Measurements from ENCODE around the gene COL8A1.

- TF ChIP-seq, protein P1, sequence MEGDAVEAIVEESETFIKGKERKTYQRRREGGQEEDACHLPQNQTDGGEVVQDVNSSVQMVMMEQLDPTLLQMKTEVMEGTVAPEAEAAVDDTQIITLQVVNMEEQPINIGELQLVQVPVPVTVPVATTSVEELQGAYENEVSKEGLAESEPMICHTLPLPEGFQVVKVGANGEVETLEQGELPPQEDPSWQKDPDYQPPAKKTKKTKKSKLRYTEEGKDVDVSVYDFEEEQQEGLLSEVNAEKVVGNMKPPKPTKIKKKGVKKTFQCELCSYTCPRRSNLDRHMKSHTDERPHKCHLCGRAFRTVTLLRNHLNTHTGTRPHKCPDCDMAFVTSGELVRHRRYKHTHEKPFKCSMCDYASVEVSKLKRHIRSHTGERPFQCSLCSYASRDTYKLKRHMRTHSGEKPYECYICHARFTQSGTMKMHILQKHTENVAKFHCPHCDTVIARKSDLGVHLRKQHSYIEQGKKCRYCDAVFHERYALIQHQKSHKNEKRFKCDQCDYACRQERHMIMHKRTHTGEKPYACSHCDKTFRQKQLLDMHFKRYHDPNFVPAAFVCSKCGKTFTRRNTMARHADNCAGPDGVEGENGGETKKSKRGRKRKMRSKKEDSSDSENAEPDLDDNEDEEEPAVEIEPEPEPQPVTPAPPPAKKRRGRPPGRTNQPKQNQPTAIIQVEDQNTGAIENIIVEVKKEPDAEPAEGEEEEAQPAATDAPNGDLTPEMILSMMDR (IDR thresholded peaks at IDR 0.05; ENCODE audit: poor library complexity) = no peak
- no peak for TF ChIP-seq EZH2 (IDR thresholded peaks at IDR 0.05; ENCODE audit: borderline replicate concordance)
Observed at GRCh38 chr3:99751649-99752048, 113.3 kb downstream of the COL8A1 start.
